Tibial nerve (tissue), 4 donors: ENCODE results near the gene PRKG1. TPM values are rescaled to one million over a fixed set of nuclear protein-coding genes. Genes with fewer than 3 reads are reported as not detected.

Experiments used
- DNase-seq, 2 donors: peaks; one replicate each; pipeline ENCODE4 v3.0.0-alpha.2; 2019; ENCODE audit warnings: low spot score in 2 of 2
- H3K27ac ChIP-seq, 4 donors: fragments of 200-600 bp; sonication (generic) in 3 of 4; one replicate each; pipeline ENCODE4 v1.5.1; 2017 to 2019; ENCODE audit warnings: mild to moderate bottlenecking in 1 of 4
- H3K27me3 ChIP-seq, 2 donors: fragments of 200-600 bp; sonication (generic) in 1 of 2; one replicate each; pipeline versions ENCODE4 v1.5.1 to v1.6.0; 2017 to 2019
- H3K36me3 ChIP-seq, 3 donors: fragments of 200-600 bp; sonication (generic); one replicate each; pipeline ENCODE4 v1.5.1; 2018 to 2019
- H3K4me1 ChIP-seq, 4 donors: fragments of 200-600 bp; sonication (generic) in 3 of 4; one replicate each; pipeline ENCODE4 v1.5.1; 2017 to 2019
- H3K4me3 ChIP-seq, 4 donors: fragments of 200-600 bp; sonication (generic) in 3 of 4; one replicate each; pipeline ENCODE4 v1.5.1; 2017 to 2019; ENCODE audit warnings: mild to moderate bottlenecking in 1 of 4, moderate library complexity in 1 of 4
- H3K9me3 ChIP-seq, 4 donors: fragments of 200-600 bp; sonication (generic) in 3 of 4; one replicate each; pipeline ENCODE4 v1.5.1; 2017 to 2019
- EP300 ChIP-seq, 2 donors: sonication (generic); formaldehyde crosslinking; IDR thresholded peaks; one replicate each; pipeline ENCODE4 v1.6.1; 2017; ENCODE audit warnings: antibody characterized with exemption in 2 of 2, mild to moderate bottlenecking in 1 of 2
- POLR2A ChIP-seq, 2 donors: fragments of 450-650 bp; IDR thresholded peaks; one replicate each; pipeline ENCODE4 v1.6.1; 2017; ENCODE audit warnings: antibody characterized with exemption in 2 of 2, mild to moderate bottlenecking in 2 of 2, moderate library complexity in 2 of 2
- WGBS, 2 donors: methylation state at CpG; one replicate each; pipeline ENCODE4 v1.1.5; 2018; 5-methylcytosine and 5-hydroxymethylcytosine counted together
- total RNA-seq, 4 donors: library from RNA; depleted of rRNA; stranded (reverse); fragments of >200 nt; gene quantifications; one replicate each; pipeline ENCODE4 v1.1.0, GENCODE V29; 2016
- TF ChIP-seq, protein P1 (sequence below), 5 experiments: fragments of 200-600 bp in 3 of 5; fragments of 450-650 bp in 2 of 5; sonication (generic) in 3 of 5; IDR thresholded peaks; one replicate each; pipeline ENCODE4 v1.5.1; 2016 to 2019; ENCODE audit warnings: antibody characterized with exemption in 5 of 5, mild to moderate bottlenecking in 3 of 5, moderate library complexity in 2 of 5

Gene PRKG1
- total RNA-seq, 4 donors from 2014 or later: 8.7 to 35.0 (median 14.8) TPM

DNA sequence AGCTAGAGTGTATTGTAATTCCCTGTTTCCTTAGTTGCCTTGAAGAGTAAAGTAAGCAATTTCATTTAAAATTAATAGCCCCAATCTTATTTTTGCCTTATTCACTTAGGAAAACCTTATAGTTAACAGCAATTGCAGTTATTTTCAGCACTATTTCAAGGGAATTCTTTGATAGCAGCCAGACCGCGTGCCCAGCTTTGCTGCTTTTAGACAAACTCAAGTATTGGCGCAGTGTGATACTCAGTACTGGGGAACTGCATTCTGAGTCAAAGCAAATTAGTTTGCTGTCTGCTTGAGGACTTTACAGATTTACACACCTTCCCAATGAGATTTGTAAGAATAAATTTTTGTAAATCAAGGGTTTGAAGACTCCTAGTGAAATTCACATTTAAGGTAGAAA lies 21.2 kb downstream of the PRKG1 start:
- peaks cover 0 to 8% (median 0%) of the 10 kb centered on the region in 4 donors for H3K4me1 ChIP-seq
- no peaks in the 10 kb centered on the region for H3K27me3 ChIP-seq
- H3K4me3 ChIP-seq: no peak overlapping the region
- no peaks in the 10 kb centered on the region for H3K9me3 ChIP-seq
- WGBS, 2 donors: 71 to 72% methylated on average over 3 of the region's 3 CpGs
- no peak for DNase-seq
- TF ChIP-seq POLR2A (IDR thresholded peaks at IDR 0.05): no peak
- H3K27ac ChIP-seq: no peak overlapping the region
- H3K36me3 ChIP-seq: no peaks in the 10 kb centered on the region

DNA sequence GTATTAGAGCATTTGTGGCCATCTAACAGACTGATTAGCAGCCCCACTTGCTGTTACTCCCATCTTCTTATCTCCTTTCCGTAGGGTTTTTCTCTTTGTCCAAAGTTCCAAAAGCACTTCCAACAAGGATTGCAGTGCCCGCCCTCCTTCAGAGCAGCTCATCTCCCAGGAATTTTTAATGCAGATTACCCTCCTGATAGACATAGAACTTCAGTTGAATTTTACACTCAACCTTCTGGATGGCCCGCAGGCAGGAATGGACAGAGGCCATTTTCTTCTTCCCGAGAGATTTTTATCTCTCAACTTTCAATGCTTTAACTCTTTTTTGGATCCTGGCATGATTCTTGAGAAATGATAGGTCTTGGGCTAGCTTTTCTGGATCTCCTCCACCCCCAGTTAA lies 23.3 kb downstream of the PRKG1 start:
- no peak for DNase-seq
- H3K4me1 ChIP-seq: peaks cover 0 to 4% (median 0%) of the 10 kb centered on the region in 4 donors
- no peak overlapping the region for H3K4me3 ChIP-seq
- TF ChIP-seq, protein P1, sequence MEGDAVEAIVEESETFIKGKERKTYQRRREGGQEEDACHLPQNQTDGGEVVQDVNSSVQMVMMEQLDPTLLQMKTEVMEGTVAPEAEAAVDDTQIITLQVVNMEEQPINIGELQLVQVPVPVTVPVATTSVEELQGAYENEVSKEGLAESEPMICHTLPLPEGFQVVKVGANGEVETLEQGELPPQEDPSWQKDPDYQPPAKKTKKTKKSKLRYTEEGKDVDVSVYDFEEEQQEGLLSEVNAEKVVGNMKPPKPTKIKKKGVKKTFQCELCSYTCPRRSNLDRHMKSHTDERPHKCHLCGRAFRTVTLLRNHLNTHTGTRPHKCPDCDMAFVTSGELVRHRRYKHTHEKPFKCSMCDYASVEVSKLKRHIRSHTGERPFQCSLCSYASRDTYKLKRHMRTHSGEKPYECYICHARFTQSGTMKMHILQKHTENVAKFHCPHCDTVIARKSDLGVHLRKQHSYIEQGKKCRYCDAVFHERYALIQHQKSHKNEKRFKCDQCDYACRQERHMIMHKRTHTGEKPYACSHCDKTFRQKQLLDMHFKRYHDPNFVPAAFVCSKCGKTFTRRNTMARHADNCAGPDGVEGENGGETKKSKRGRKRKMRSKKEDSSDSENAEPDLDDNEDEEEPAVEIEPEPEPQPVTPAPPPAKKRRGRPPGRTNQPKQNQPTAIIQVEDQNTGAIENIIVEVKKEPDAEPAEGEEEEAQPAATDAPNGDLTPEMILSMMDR (IDR thresholded peaks at IDR 0.05): no peak
- no peak overlapping the region for H3K27ac ChIP-seq
- no peaks in the 10 kb centered on the region for H3K9me3 ChIP-seq
- no peaks in the 10 kb centered on the region for H3K36me3 ChIP-seq
- no peaks in the 10 kb centered on the region for H3K27me3 ChIP-seq
- WGBS, 2 donors: 77 to 78% methylated on average over 4 of the region's 4 CpGs

DNA sequence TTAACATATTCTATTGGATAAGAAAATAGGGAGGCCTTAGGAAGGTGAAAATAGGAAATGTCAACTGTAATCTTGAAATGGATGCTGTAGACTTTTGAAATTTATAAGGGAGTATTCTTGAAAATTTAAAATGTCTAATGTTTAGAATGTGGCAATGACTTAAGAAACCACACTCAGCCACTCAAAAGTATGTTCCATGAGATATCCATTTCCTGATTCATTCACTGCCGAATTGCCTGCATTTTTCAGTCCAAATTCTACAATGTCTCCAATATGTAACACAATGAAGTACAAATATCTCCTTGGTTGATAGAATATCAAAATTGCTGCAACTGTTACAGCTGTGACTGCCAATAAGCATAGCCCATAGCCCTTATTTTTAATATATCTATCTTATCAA lies 25.9 kb downstream of the PRKG1 start:
- Histone ChIP-seq H3K27ac (no peak overlapping the region), H3K9me3 (no peaks in the 10 kb centered on the region), H3K4me3 (no peak overlapping the region), H3K36me3 (no peaks in the 10 kb centered on the region), H3K4me1 (no peaks in the 10 kb centered on the region), H3K27me3 (no peaks in the 10 kb centered on the region)
- TF ChIP-seq, protein P1 (IDR thresholded peaks at IDR 0.05): no peak
- no peak for TF ChIP-seq EP300 (IDR thresholded peaks at IDR 0.05)
- DNase-seq: no peak
- WGBS, 2 donors: 75 to 84% methylated on average over 1 of the region's 1 CpG

DNA sequence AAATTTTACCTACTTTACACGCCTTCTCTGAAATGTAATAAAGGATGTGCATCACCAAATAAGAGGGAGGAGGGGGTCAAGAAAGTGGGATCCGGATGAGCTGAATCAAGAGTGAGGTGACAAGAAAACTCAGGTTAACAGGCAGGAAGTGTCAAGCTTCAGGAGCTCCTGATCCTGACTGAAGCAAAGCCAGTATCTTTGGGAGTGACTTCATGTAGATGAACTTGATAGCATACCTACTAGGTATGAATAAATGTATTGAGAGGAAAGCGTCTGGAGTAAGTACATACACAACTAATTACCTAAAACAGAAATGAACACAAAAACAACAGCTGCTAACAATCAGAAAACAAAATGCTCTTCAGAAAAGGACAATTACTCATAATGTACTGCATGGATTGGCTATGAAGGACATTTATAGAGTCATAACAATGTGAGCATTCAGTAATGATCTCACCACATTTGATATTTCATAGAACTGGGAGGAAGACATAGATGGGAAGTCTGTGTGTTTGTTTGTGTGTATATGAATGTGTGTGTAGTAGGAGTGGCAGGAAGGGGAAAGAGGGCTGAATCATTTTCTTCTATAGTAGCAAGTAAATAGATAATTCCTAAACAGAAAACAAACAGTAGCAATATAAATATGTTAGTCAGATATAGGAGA lies 29.4 kb downstream of the PRKG1 start:
- WGBS, 2 donors: 66 to 70% methylated on average over 3 of the region's 3 CpGs
- H3K4me1 ChIP-seq: no peaks in the 10 kb centered on the region
- peak overlapping the region in 1 of 4 donors; percentile 54 for H3K27ac ChIP-seq
- no peaks in the 10 kb centered on the region for H3K36me3 ChIP-seq
- DNase-seq: no peak
- no peaks in the 10 kb centered on the region for H3K9me3 ChIP-seq
- no peak overlapping the region for H3K4me3 ChIP-seq
- H3K27me3 ChIP-seq: no peaks in the 10 kb centered on the region
- no peak for TF ChIP-seq POLR2A (IDR thresholded peaks at IDR 0.05)
- no peak for TF ChIP-seq EP300 (IDR thresholded peaks at IDR 0.05)
- TF ChIP-seq, protein P1 (IDR thresholded peaks at IDR 0.05): no peak

DNA sequence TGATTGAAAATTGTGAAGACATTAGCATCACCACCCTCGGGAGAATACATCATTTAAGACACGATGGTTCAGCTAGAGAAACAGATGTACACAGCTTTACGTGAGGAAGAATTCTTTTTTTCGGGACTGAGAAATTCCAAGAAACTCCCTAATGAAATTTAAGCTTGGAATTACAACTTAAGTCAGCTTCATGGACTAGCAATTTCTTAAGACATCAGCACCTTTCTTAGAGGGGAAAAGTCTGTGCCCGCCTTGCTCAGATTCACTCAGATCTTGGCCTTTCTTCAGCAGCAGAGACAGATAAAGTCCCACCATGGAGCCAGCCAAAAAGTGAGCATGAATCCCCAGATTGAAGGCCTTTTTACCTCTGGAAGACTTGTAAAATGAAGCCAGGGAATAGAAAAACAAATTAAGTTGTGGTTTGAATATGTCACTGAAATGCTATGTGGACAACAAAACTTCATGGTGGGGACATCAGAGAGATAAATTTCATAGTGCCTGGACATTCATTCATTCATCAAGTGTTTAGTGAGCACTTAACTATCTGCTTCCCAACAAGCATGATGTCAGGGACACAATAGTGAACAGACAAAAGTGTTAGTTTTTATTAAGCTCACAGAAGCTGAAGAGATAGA lies 32.1 kb downstream of the PRKG1 start:
- H3K9me3 ChIP-seq: no peaks in the 10 kb centered on the region
- 71 to 88% methylated on average over 5 of the region's 5 CpGs for WGBS, 2 donors
- TF ChIP-seq, protein P1 (IDR thresholded peaks at IDR 0.05): no peak
- TF ChIP-seq EP300 (IDR thresholded peaks at IDR 0.05) (no peak), POLR2A (IDR thresholded peaks at IDR 0.05) (no peak)

More for the DNA sequence above, 32.1 kb downstream of the PRKG1 start:
- H3K36me3 ChIP-seq: no peaks in the 10 kb centered on the region
- no peaks in the 10 kb centered on the region for H3K27me3 ChIP-seq
- H3K27ac ChIP-seq: no peak overlapping the region
- no peak overlapping the region for H3K4me3 ChIP-seq
- H3K4me1 ChIP-seq: no peaks in the 10 kb centered on the region
- no peak for DNase-seq
